GM12865 (cell line): Measurements from ENCODE around the gene PTPRN2.

Experiments
- DNase-seq: peaks from one replicate; pipeline ENCODE4 v3.0.0; 2010; ENCODE audit warnings: low read depth
- H3K4me3 ChIP-seq: 2 replicates; pipeline ENCODE4 v1.5.1; 2011; ENCODE audit warnings: mild to moderate bottlenecking, low read depth, low read length, control low read depth
- TF ChIP-seq, protein P1 (sequence below): IDR thresholded peaks from 2 replicates; pipeline ENCODE4 v1.5.1; 2011; ENCODE audit warnings: low read length, control low read depth, low read depth, inconsistent platforms; ENCODE audit not compliant: insufficient read depth; ENCODE audit errors: missing control alignments

Gene PTPRN2

GRCh38 chr7:157609932-157610640 lies 977.5 kb downstream of the PTPRN2 start:
- no peak for DNase-seq
- TF ChIP-seq, protein P1, sequence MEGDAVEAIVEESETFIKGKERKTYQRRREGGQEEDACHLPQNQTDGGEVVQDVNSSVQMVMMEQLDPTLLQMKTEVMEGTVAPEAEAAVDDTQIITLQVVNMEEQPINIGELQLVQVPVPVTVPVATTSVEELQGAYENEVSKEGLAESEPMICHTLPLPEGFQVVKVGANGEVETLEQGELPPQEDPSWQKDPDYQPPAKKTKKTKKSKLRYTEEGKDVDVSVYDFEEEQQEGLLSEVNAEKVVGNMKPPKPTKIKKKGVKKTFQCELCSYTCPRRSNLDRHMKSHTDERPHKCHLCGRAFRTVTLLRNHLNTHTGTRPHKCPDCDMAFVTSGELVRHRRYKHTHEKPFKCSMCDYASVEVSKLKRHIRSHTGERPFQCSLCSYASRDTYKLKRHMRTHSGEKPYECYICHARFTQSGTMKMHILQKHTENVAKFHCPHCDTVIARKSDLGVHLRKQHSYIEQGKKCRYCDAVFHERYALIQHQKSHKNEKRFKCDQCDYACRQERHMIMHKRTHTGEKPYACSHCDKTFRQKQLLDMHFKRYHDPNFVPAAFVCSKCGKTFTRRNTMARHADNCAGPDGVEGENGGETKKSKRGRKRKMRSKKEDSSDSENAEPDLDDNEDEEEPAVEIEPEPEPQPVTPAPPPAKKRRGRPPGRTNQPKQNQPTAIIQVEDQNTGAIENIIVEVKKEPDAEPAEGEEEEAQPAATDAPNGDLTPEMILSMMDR = no peak
- H3K4me3 ChIP-seq = no peak overlapping the region

GRCh38 chr7:157609516-157609915 lies 978.1 kb downstream of the PTPRN2 start:
- H3K4me3 ChIP-seq = no peak overlapping the region
- DNase-seq = no peak
- TF ChIP-seq, protein P1 = no peak

GRCh38 chr7:157607218-157607617 lies 980.4 kb downstream of the PTPRN2 start:
- TF ChIP-seq, protein P1 = no peak
- DNase-seq = no peak
- H3K4me3 ChIP-seq = no peak overlapping the region

- H3K4me3 ChIP-seq = no peak overlapping the region
- TF ChIP-seq, protein P1 = no peak
- DNase-seq = no peak
Measured at GRCh38 chr7:157606140-157606539, 981.5 kb downstream of the PTPRN2 start.

GRCh38 chr7:157605638-157606037 lies 982.0 kb downstream of the PTPRN2 start:
- TF ChIP-seq, protein P1 = no peak
- DNase-seq = no peak
- no peak overlapping the region for H3K4me3 ChIP-seq

DNA sequence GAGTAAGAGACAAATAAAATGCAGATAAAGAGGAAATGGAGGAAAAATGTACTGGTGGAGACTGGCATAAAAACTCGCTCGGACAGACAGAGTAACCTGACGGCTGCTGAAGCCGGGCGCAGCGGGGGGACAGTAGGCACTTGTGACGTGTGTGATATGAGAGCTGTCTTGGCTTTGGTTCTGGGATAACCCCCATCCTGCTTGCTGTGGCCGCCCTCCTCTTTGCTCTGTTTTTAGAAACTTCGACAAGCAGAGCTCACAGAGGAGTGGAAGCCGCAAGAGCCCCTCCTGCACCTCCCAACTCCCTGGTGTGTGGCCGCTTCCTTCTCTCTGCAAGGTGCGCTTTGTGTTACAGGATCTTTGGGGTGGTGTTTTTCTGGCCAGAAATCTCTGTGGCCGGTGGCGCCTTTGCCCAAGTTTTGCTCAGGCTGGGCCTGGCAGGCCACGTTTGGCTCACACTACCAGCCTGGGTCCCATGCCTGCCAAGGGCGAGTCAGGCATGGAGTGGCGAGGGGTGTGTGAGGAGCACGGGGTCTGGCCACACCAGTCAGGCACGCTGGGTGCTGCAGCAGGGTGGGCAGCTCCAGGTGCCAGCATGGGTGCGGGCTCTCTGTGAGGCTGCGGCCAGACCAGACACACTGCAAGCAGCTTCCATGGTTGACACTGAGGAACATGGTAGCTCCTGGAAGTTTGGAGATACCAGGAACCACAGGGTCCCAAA lies 982.8 kb downstream of the PTPRN2 start:
- no peak overlapping the region for H3K4me3 ChIP-seq
- no peak for DNase-seq
- TF ChIP-seq, protein P1 = no peak
